HG02943 (cell line): Measurements from ENCODE around the gene RPTOR.

Source experiments
- ATAC-seq: cut with Tn5 transposase; IDR thresholded peaks from one replicate; pipeline ENCODE4 v1.9.1; 2021; ENCODE audit warnings: mild to moderate bottlenecking, low read depth, moderate library complexity; ENCODE audit not compliant: unreplicated experiment

The RPTOR gene

GRCh38 chr17:80705988-80706387 lies 161.3 kb downstream of the RPTOR start:
- ATAC-seq: no peak

DNA sequence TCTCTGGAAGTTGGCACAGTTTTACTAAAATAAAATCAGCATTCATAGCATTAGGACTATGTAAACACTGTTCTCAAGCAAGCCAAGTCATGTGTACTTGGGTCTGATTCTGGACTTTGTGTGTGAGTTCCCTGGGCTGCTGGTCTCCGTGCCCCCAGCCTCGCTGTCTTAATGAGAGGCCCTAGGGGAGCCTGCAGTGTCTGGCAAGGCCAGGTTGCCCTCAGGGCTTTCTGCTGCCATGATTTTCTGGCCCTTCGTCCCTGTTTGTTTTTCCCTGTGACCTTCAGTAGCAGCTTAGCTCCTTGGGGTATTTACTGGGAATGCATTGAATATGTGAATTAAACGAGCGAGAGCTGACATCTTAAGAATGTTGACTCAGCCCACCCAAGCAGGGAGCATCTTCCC lies 161.8 kb downstream of the RPTOR start:
- no peak for ATAC-seq

DNA sequence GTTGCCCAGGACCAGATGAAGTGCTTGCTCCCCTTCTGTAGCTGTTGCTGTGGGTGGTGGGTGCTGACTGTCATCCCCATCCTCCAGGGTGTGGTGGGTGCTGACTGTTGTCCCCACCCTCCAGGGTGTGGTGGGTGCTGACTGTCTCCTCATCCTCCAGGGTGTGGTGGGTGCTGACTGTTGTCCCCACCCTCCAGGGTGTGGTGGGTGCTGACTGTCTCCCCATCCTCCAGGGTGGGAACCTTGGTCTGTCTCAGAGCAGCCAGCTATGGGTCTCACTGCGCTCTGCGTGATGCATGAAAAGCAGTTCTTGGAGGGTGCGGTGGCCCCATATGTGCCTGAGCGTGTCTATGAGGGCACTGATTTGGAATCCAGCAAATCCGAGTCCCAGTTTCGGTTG lies 163.8 kb downstream of the RPTOR start:
- ATAC-seq: no peak

DNA sequence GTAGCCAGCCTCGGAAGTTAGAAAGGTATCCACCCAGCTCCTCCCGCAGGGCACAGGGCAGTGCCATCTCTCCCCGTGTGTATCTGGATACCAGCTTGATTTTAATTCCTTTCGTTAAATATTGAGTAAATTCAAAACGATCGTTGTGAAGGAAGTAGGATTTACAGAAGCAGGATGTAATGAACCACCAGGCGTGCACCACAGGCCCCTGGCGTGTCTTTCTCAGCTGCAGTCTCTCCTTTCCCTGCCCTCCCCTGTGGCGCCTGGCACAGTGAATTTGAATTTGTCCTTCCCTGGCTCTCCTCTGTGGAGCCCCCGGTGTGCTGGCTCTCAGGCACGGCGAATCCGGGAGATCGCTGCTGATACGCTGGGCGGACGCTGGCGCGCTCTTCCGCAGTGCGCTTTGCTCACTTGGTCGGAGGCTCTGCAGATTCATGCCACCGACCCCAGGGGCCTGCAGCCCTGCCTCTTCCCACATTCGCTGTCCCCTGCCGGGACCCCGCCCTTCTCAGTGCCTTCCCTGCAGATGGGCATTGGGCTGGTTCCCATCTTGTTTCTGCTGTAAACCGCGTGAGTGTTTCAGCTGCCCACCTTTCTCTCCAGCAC lies 164.6 kb downstream of the RPTOR start:
- no peak for ATAC-seq

GRCh38 chr17:80710714-80711302 lies 166.2 kb downstream of the RPTOR start:
- ATAC-seq: no peak

DNA sequence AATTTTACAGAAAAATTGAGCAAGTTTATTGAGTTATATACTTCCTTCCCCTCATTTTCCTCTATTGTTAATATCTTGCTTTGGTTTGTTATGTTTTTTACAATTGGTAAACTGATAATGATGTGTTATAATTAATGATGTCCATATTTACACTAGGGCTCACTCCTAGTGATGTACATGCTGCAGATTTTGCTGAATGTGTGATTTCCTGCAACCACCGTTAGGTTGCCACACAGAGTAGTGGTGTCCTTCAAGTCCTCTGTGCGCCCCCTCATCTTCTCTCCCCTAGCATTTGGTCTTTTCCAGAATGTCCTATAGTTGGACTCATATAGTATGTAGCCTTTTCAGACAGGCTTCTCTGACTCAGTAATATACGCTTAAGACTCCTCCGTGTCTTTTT lies 167.5 kb downstream of the RPTOR start:
- no peak for ATAC-seq

- ATAC-seq: no peak
Measured at GRCh38 chr17:80712606-80713005, 168.0 kb downstream of the RPTOR start.

GRCh38 chr17:80716986-80717719 lies 172.5 kb downstream of the RPTOR start:
- ATAC-seq: no peak

DNA sequence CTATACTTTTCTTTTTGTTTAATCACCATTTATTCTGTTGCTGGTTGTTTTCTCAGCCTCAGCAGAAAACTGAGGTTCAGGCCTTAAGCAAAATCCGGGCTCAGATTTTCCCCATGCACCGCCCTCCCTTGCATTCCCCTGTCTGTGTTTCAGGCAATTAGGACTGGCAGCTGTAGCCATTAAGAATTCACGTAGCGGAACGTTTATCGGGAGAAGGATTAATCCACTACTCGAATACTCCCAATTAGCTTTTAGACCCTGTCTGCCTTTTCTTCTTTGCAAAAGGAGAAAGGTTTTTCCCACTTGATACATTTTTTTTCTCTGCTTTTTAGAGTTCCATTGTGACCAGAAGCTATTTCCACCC lies 173.1 kb downstream of the RPTOR start:
- ATAC-seq: no peak

DNA sequence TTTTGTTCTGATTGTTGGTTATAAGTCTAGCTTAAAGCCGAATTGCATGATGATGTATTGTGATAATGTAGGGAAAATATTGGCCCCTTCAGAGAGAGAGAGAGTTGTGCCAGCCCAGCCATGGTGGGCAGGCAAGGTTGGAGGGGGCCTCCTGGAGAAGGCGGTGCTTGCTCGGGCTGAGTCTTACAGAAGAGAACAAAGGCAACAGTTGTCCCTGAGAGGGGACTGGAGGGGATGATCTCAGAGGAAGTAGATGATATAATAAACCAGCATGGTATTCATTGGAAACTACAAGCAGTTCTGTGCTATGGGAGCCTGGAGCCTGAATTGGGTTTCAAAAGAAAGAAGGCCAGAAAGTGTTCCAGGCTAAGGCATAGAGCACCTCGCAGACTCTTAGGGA lies 173.8 kb downstream of the RPTOR start:
- ATAC-seq: no peak

DNA sequence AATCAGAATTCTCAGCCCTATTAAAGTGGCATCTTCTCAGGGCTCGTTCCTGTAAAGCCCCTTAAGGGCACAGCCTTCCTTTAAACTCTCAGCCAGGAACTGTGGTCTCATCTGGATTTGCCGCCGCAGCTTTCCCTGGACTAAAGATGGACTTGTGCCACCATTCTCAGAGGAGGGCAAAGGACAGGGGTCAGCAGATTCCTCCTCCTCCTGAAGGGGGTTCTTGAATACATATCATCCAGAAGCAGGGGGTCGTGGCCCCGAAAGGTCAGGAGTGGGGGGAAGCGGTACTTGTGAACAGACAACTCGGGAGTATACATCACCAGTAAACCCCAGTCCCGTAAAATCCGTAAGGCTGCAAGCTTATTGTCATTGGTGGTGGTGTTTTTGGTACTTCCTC lies 174.8 kb downstream of the RPTOR start:
- no peak for ATAC-seq

GRCh38 chr17:80720610-80721577 lies 176.3 kb downstream of the RPTOR start:
- no peak for ATAC-seq

GRCh38 chr17:80722661-80723060 lies 178.0 kb downstream of the RPTOR start:
- no peak for ATAC-seq

GRCh38 chr17:80724775-80725266 lies 180.2 kb downstream of the RPTOR start:
- no peak for ATAC-seq

GRCh38 chr17:80725517-80725916 lies 180.9 kb downstream of the RPTOR start:
- no peak for ATAC-seq

GRCh38 chr17:80726558-80727408 lies 182.1 kb downstream of the RPTOR start:
- ATAC-seq: no peak

DNA sequence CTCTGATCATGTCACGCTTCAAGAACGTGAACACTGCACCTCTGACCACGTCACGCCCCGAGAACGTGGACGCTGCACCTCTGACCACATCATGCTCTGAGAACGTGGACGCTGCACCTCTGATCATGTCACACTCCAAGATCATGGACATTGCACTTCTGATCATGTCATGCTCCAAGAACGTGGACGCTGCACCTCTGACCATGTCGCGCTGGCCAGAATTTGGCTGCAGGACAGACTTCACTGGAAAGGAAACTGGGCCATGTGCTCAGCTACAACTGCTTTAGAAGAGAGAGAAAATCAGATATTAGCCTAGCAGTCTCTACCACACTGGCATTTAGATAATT lies 182.7 kb downstream of the RPTOR start:
- ATAC-seq: no peak

DNA sequence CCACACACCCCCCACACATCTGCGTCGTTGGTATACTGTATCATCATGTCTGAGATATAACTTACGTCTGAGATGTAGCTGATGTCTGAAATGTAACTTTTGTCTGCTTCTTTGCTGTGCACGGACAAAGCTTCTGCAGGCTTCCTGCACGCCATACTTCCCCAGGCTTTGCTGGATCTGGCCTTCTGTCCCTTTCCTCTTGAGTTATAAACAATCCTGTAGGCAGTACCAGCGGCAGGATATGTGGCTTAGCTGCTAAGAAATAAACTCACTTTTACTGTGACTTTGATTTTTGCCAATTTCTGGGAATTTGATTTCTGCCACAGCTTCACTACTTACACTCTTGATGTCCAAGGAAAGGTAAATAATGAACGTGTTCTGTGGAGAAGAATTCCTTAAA lies 184.4 kb downstream of the RPTOR start:
- ATAC-seq: no peak

GRCh38 chr17:80729761-80730160 lies 185.1 kb downstream of the RPTOR start:
- no peak for ATAC-seq

GRCh38 chr17:80730739-80731138 lies 186.1 kb downstream of the RPTOR start:
- no peak for ATAC-seq
